RPMI8226 (cell line): ENCODE data around the gene CYFIP1.
A peak's percentile ranks its signal among the peaks of the same experiment; 100 is the strongest.

Experiments
- DNase-seq: peaks from one replicate; pipeline ENCODE4 v3.0.0-alpha.2; 2015

The CYFIP1 gene

DNA sequence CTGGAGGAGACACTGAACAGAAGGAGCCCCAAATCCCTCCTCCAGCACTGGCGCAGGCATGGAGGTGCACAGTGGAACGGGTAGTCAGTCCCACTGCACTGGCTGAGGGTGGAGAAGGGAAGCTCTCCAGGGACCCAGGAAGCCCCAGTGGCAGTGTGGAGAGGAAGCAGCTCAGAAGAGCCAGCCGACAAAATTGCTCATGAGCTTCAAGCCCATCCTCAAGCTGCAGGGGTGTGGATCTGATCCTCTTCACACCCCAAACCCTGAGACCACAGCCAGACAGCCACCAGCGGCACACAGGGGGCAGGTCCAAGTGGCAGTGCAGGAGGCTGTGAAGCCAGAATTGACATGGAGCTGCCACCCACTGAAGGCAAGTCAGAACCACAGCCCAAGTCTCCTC lies 32.1 kb downstream of the CYFIP1 start:
- no peak for DNase-seq

DNA sequence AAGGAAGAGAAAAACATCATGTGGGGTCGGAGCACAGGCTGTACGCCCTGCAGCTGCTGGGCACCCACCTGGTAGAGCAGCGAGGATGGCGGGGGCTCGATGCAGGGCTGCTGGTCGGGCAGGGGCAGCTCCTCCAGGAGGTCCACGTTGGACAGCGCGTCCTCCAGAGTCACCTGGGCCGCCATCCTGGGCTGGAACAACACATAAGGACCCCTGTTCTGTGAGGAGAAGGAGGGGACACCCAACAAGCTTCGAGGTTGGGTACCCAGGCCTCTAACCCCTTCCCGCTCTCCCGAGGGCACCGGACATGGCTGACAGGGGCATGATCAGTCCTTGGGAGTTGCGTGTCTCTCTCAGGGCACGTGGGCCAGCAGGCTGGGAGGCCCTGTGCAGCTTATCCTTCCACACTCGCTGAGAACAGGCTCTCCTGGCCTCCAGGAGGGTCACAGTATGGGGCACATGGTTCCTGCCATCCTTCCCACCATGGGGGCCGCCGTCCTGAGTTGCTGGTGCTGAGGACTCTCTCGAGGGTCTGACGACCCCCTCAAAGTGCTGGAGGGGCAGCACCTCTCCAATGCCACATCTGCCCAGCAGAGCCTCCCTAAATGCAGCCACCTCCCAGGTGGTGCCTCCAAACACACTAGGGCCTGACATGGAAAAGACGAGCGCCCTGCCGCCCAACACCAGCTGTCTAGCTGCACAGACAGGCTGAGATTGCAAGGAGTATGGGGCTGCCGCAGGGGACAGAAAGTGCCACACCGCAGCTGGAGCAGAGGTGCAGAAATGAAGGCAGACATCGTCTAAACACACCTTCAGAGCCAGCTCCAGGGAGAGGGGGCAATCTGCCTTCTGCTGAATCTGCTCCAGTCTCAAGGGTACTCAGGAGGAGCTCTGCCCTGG lies 32.8 kb downstream of the CYFIP1 start:
- no peak for DNase-seq

DNA sequence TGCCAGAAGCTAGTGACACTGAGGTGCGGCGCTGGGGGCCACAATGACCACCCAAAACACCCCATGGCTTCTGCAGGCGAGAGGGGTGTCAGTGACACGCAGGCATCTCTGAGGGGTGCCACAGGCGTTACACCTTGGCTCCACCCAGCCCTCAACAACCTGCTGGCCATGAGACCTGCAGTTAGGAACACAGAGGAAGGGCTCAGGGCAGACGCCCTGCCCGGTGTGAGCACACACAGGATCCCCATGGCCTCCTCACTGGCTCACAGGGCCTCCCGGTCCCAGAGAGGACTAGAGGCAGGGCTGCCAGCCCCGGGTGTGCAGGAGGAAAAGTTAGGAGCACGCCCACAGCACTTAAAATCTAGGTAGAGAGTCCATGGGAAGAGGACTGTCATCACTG lies 35.1 kb downstream of the CYFIP1 start:
- DNase-seq: no peak

DNA sequence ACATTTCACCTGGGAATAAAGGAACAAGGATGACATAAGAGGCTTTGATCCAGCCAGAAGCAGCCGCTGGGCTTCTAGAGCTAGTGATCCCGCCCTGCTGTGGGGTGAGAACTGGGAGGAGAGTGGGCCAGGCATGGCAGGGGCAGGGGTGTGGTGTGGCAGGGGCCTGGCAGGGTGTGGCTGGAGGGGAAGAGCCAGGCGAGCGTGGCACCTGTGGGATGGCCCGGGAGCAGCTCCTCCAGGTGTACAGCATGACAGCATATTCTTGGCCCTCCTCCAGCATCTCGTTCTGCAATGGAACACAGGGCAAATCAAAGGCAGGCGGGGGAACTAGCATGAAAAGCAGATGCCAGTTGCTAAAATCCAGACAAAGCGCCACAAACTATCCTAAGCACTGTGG lies 35.5 kb downstream of the CYFIP1 start:
- DNase-seq: peak; percentile 12

- DNase-seq: no peak
Observed at GRCh38 chr15:22942877-22943276, 37.3 kb downstream of the CYFIP1 start.

DNA sequence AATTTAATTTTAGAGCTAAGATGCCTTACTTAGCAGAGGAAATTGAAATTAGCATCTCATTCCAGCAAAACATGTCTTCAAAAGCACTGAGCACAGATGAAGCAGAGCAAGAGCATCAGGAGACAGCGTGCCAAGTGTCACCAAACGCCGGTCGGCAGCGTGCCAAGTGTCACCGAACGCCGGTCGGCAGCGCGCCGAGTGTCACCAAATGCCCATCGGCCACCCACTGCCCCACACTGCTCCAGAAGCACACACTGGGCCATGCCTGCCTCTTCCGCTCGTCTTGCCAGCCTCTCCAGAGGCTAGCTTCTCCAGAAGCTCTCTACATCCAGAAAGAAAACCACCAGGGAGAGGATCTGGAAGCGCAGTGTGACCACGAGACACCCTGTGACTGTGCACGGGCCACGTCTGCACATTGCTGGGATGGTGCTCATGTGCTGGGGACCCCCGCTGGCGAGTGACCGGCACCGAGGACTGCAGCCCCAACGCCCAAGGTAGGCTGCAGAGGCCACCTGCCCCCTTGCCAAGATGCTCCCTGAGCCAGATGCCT lies 37.8 kb downstream of the CYFIP1 start:
- no peak for DNase-seq

DNA sequence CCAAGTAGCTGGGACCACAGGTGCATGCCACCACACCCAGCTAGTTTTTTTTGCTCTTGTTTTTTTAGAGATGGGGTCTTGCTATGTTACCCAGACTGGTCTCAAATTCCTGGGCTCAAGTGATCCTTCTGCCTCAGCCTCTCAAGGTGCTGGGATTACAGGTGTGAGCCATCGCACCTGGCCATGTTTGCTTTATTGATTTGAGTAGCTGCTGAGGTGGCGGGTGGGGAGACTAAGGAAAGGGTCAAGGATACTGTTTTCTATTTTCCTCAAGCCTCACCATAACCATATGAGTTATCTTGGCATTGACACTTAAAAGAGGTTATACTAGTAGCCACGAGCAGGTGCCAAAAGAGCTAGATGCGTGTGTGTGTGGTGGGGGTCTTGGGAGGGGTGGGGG lies 39.0 kb downstream of the CYFIP1 start:
- DNase-seq: no peak

DNA sequence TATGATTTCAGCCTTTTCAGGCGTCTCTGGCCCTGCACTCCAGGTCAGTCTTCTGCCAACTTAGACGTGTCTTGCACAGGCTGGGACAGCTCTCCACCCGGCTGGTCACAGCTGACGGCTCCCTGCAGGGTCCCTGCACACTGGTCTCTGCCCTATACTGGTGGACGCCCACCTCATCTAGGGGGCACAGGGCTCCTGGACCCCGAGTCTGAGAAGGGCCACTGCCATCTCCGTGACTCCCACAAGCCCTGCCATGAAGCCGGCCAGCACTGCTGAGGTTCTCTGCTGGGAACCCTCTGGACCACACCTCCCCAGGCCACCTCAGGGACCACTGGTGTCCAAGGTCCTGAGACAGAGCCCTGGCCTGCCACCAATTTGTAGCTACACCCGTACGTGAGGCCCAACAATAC lies 40.5 kb downstream of the CYFIP1 start:
- no peak for DNase-seq

- DNase-seq: no peak
Observed at GRCh38 chr15:22939051-22939450, 41.1 kb downstream of the CYFIP1 start.

GRCh38 chr15:22936577-22937472 lies 43.3 kb downstream of the CYFIP1 start:
- DNase-seq: no peak

DNA sequence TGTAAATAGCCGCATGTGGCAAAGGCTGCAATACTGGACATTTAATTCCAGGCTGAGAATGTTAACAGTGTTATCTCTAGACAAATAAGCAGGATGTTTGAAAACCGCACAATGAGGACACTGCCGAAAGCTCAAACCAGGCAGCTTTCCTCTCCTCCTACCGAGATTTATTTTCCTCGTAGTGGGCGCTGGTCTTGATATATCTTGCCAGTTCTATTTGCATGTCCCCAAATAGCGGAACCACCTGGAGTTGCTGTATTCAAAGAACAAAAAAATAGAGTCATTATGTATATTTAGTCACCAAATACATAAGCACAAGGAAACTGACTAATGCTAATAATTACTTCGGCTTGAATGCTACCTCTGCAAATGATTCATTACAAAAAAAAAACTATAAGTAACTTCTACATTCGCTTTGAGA lies 46.5 kb downstream of the CYFIP1 start:
- no peak for DNase-seq

DNA sequence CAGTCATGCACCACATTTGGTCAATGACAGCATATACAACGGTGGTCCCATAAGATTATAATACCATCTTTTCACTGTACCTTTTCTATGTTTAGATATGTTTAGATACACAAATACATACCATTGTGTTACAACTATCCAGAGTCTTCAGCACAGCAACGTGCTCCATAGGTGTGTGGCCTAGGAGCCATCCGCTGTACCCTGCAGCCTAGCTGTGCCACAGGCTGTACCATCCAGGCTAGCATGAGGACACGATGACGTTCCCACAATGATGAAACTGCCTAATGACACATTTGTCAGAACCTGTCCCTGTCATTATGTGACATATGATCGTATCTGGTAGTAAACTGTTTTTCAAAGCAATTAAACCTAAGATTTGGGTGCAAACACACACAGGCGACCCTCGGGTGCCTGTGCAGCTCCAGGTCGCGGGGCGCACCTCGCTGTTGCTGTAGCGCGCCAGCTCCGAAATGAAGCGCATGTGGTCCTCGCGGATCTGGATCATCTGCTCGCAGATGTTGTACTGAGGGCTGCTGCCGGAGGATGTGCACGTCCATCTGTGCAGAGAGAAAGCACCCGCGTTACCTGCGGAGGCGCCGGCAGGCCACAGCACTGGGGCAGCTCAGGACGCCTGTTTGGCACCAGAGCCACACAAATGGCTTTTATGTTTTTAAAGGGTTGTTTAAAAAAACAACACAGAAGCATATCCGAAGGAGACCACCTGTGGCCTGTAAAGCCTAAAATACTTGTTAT lies 48.2 kb downstream of the CYFIP1 start:
- no peak for DNase-seq

- peak; percentile 6 for DNase-seq
Observed at GRCh38 chr15:22930782-22931484, 49.2 kb downstream of the CYFIP1 start.

GRCh38 chr15:22927761-22928160 lies 52.4 kb downstream of the CYFIP1 start:
- DNase-seq: no peak

GRCh38 chr15:22925875-22926274 lies 54.3 kb downstream of the CYFIP1 start:
- no peak for DNase-seq

DNA sequence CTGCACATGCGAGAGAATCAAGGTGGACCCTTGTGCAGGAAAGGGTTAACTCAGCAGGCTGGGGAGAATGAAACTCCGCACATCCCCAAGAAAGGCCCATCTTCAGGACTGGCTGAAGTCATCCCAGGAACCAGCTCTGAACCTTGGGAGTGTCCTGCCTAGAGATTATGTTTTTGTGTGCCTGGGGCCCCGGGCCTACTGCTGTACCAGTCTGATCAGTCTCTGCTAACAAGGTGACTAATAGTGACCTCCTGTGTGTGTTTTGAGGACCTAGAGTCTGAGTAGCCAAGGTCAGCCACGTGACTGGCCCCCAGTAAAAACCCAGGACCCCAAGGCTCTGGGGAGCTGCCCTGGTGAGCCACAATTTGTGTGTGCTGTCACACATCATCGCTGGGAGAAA lies 58.2 kb downstream of the CYFIP1 start:
- DNase-seq: no peak

DNA sequence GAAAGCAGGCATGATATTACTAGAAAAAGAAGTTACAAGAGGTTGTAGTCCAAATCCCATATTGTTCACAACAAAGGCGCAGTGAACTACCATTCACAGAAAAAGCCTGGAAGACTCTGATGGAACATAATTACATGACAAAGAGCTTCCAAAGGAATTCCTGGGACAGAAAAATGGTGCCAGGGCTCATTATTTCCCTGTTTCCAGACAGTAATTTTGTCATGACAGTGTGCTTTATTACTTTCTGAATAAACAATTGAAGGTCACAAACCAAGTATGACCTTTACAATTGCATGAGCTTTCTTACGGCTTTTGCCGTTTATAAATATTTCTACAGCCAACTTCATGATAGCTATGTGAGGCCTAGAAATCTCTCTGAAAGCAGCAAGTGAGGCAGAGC lies 61.0 kb downstream of the CYFIP1 start:
- DNase-seq: no peak

DNA sequence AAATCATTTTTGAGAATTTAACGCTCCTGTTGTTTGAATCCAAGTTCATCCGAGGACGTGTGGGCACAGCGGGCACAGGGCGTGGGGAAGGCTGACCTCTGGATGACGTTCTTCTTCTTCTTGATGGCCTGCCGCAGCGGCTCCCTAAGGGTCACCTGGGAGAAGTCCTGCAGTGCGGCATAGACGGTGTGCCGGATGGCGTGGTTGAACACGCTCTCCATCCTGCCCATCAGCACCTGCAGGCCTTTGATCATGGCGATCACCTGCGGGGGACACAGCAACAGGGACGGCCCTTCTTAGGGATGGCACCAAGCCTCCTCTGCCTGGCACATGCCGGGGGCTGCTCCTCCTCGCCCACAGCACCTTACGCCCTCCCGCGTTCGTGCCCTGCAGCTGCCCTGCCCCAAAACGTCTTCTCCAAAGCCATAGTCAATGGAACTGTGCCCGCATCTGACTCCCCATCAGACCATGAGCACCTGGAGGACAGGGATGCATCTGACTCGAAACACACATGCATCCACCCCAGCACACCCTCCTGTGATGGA lies 61.5 kb downstream of the CYFIP1 start:
- no peak for DNase-seq

DNA sequence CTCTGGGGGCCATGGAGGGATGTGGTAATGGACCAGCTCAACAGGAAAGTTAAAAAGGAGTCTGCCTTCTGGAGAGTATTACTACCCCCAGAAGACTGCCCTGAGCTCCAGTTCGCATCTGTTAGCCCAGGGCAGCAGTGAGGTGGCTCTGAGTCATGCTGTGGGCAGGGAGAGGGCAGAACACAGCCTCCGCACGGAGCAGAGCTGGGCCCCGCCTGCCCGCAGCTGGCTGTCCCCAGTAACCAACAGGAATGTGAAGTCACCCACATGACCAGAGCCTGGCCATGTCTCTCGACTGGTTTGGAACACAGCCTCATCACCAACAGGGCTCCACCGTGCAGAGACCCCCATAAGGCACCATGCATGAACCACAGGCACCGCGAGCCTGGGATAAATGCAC lies 62.1 kb downstream of the CYFIP1 start:
- DNase-seq: no peak

DNA sequence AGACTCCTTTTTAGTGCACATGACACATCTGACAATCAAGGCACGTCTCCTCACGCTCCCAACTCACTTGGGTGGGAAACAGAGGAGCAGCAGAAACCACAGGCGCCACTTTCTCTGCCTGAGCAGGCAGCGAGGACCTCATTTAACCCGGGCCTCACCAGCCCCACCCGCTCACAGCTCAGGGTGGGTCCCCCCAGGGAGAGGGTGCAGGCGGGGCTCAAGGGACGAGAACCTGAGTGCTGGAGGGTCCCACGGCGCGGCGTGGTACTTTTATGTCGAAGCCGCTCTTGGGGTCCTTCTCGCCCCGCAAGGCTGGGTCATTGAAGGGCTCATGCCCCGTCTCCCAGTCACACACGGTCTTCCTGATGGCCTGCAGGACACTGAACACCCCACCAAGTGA lies 62.6 kb downstream of the CYFIP1 start:
- no peak for DNase-seq

GRCh38 chr15:22916606-22917350 lies 63.4 kb downstream of the CYFIP1 start:
- DNase-seq: no peak
